Measurements from ENCODE around the gene WBP2NL.

WBP2NL gene

GRCh38 chr22:41969110-41969646, 29.4 kb upstream of the WBP2NL start, which contains the start of gene SEPTIN3:
Gene SEPTIN3, plus strand, starts transcription at chr22:41969443. Its CDS starts 2,050 bp downstream, at chr22:41971493.
- no peak for DNase-seq (ENCODE audit: low spot score in 2 of 2)
- no peak within 1 kb of the TSS for H3K4me3 Mint-ChIP-seq
- H3K27ac Mint-ChIP-seq (ENCODE audit: low read depth): no peak within 1 kb of the TSS
- no peaks in the 10 kb centered on the region for H3K36me3 Mint-ChIP-seq (ENCODE audit: insufficient read depth)
- no peaks in the 10 kb centered on the region for H3K9me3 Mint-ChIP-seq
- no peak for ATAC-seq (replicated peaks; ENCODE audit: extremely low read depth, poor library complexity, severe bottlenecking)
- no peaks in the 10 kb centered on the region for H3K4me1 Mint-ChIP-seq
- H3K27me3 Mint-ChIP-seq: peaks cover 30% of the 10 kb centered on the region

DNA sequence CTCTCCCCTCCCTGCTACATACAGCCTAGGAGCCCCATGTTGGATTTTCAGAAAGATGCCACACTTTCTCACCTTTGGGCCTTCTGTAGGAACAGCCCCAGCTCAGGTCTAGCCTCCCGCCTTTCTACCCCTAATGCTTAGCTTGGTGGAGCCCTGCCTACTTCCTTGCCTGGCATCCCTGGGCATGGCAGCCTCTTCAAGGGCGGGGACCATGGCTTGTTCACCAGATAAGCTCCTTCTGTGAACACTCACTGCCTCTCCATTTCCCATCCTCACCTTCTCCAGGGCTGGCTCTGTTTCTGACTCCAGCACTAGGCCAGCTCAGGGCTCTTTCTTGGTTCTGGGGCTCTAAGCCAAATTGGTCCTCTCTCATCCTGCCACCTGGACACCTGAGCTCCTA, 28.0 kb upstream of the WBP2NL start:
- DNase-seq (ENCODE audit: low spot score in 2 of 2) (no peak), ATAC-seq (replicated peaks; ENCODE audit: extremely low read depth, poor library complexity, severe bottlenecking) (no peak)
- Mint-ChIP-seq H3K4me1 (peaks cover 3% of the 10 kb centered on the region), H3K27ac (ENCODE audit: low read depth) (no peak overlapping the region), H3K4me3 (no peak overlapping the region), H3K36me3 (ENCODE audit: insufficient read depth) (no peaks in the 10 kb centered on the region), H3K9me3 (no peaks in the 10 kb centered on the region), H3K27me3 (peaks cover 37% of the 10 kb centered on the region)

DNA sequence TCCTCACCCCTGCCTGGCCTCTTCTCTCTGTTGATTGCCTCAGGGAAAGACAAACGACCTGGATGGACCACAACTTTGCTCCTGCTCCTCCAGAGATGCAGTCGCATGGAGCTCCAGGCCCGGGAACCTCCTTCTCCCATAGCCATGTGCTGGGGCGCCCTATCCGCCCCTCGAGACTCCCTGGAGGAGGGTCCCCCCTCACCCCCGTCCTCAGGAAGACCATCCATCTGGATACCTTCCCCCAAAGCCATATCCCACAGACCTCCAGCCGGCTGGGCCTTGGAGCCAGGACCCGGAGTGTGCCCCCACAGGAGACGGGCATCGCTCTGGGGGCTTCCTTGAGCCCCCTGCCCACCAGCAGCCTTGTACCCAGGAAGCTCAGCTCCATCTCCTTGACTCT, 27.2 kb upstream of the WBP2NL start:
- ATAC-seq (replicated peaks; ENCODE audit: extremely low read depth, poor library complexity, severe bottlenecking) (no peak), DNase-seq (ENCODE audit: low spot score in 2 of 2) (no peak)
- Mint-ChIP-seq H3K9me3 (no peaks in the 10 kb centered on the region), H3K27ac (ENCODE audit: low read depth) (no peak overlapping the region), H3K36me3 (ENCODE audit: insufficient read depth) (peaks cover 2% of the 10 kb centered on the region), H3K4me3 (no peak overlapping the region), H3K27me3 (peaks cover 45% of the 10 kb centered on the region), H3K4me1 (peaks cover 10% of the 10 kb centered on the region)

- Mint-ChIP-seq H3K27me3 (peaks cover 71% of the 10 kb centered on the region), H3K27ac (ENCODE audit: low read depth) (no peak overlapping the region)
- no peak for ATAC-seq (replicated peaks; ENCODE audit: extremely low read depth, poor library complexity, severe bottlenecking)
These were observed 23.8 kb upstream of the WBP2NL start for GRCh38 chr22:41974691-41975290.

GRCh38 chr22:41975299-41976069, 23.1 kb upstream of the WBP2NL start:
- peaks cover 15% of the 10 kb centered on the region for H3K4me1 Mint-ChIP-seq
- DNase-seq (ENCODE audit: low spot score in 2 of 2): no peak
- H3K27ac Mint-ChIP-seq (ENCODE audit: low read depth): no peak overlapping the region
- H3K36me3 Mint-ChIP-seq (ENCODE audit: insufficient read depth): peaks cover 2% of the 10 kb centered on the region
- H3K9me3 Mint-ChIP-seq: no peaks in the 10 kb centered on the region
- H3K4me3 Mint-ChIP-seq: peak overlapping the region; percentile 51
- ATAC-seq (replicated peaks; ENCODE audit: extremely low read depth, poor library complexity, severe bottlenecking): no peak
- peaks cover 71% of the 10 kb centered on the region for H3K27me3 Mint-ChIP-seq

More at GRCh38 chr22:41974691-41975290, 23.8 kb upstream of the WBP2NL start:
- Mint-ChIP-seq H3K9me3 (no peaks in the 10 kb centered on the region), H3K4me1 (peaks cover 15% of the 10 kb centered on the region), H3K4me3 (no peak overlapping the region), H3K36me3 (ENCODE audit: insufficient read depth) (peaks cover 2% of the 10 kb centered on the region)
- no peak for DNase-seq (ENCODE audit: low spot score in 2 of 2)

DNA sequence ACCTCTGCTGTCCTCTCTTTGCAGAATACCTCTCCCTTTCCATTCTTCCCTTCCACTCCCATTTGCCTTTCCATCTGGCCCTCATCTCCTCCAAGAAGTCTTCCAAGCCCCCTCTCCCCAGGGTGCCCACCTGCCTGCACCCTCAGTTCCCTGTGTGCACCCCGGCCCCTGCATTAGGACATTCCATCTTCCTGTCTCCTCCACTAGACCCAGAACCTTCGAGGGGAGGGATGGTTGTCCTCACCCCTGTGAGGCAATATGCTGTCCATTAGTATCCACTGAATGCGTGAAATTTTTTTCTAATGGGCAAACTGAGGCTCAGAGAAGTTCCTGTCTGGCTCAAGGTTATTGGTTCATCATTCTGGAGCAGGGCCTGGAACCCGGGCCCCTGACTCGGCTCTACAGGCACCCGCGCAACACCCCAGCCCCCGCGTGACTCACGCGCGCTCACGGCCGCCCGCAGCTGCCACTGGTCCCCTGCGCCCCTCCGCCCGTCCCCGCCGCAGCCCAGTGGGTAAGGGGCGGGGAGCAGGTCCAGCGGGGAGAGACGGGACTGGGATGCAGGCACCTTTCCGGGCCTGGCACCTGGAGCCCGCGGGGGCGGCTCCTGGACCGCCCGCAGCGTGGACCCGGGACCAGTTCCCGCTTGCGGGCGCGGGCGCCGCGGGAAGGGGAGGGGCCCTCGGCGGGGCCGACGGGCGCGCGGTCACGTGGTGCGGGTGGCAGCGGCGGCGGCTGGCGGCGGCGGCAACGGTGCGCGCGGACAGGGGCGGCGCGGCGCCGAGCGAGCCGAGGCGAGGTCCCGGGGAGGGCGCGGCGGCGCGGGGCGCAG, 22.3 kb upstream of the WBP2NL start:
- peaks cover 2% of the 10 kb centered on the region for H3K36me3 Mint-ChIP-seq (ENCODE audit: insufficient read depth)
- peaks cover 15% of the 10 kb centered on the region for H3K4me1 Mint-ChIP-seq
- H3K4me3 Mint-ChIP-seq: peak overlapping the region; percentile 51
- ATAC-seq (replicated peaks; ENCODE audit: extremely low read depth, poor library complexity, severe bottlenecking) (peak; percentile 68), DNase-seq (ENCODE audit: low spot score in 2 of 2) (no peak)
- no peak overlapping the region for H3K27ac Mint-ChIP-seq (ENCODE audit: low read depth)
- peaks cover 63% of the 10 kb centered on the region for H3K27me3 Mint-ChIP-seq
- no peaks in the 10 kb centered on the region for H3K9me3 Mint-ChIP-seq

- Mint-ChIP-seq H3K27ac (ENCODE audit: low read depth) (no peak overlapping the region), H3K36me3 (ENCODE audit: insufficient read depth) (peaks cover 2% of the 10 kb centered on the region), H3K9me3 (no peaks in the 10 kb centered on the region), H3K4me3 (peak overlapping the region; percentile 50), H3K4me1 (peaks cover 15% of the 10 kb centered on the region), H3K27me3 (peaks cover 55% of the 10 kb centered on the region)
- no peak for DNase-seq (ENCODE audit: low spot score in 2 of 2)
- no peak for ATAC-seq (replicated peaks; ENCODE audit: extremely low read depth, poor library complexity, severe bottlenecking)
These were observed 21.5 kb upstream of the WBP2NL start for GRCh38 chr22:41976961-41977566.

GRCh38 chr22:41978732-41979131, 19.9 kb upstream of the WBP2NL start:
- Mint-ChIP-seq H3K27me3 (peaks cover 41% of the 10 kb centered on the region), H3K36me3 (ENCODE audit: insufficient read depth) (peaks cover 2% of the 10 kb centered on the region)

DNA sequence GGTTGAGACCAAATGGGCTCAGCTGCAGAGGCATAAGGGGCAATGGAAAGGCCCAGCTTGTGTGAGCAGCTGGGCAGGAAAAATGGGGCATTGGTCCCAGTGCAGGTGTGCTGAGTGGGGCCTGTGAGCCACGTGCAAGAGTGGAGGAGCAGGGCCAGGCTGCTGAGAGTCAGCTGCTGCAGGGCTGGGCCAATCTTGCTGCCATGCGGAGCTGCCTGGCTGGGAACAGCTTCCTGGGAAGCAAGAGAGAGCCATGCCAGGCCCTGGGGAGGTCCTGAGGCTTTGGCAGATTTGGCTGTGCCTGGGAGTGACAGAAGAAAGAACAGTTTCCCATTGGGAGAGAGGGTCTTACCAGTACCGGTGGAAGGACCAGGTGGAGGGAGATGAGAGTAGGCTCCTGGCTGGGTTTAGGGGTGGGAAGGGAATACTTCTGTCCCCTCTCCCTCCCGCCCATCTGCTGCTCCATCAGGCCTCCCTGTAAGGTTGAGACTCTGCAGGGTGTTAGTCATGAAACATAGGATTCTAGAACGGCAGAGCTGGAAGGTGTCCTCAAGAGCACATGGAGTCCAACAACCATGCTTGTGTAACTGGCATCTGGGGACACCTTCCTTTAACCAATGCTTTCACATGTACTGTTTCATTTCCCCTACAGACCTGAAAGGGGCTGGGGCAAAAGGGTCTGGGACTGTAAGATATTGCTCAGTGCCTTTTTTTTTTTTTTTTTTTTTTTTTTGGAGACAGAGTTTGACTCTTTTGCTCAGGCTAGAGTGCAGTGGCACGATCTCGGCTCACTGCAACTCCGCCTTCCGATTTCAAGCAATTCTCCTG, 19.0 kb upstream of the WBP2NL start:
- no peak overlapping the region for H3K27ac Mint-ChIP-seq (ENCODE audit: low read depth)
- no peak overlapping the region for H3K4me3 Mint-ChIP-seq
- H3K4me1 Mint-ChIP-seq: peaks cover 15% of the 10 kb centered on the region
- peaks cover 41% of the 10 kb centered on the region for H3K27me3 Mint-ChIP-seq
- no peak for DNase-seq (ENCODE audit: low spot score in 2 of 2)
- H3K9me3 Mint-ChIP-seq: no peaks in the 10 kb centered on the region
- H3K36me3 Mint-ChIP-seq (ENCODE audit: insufficient read depth): peaks cover 2% of the 10 kb centered on the region
- no peak for ATAC-seq (replicated peaks; ENCODE audit: extremely low read depth, poor library complexity, severe bottlenecking)

More at GRCh38 chr22:41978732-41979131, 19.9 kb upstream of the WBP2NL start:
- ATAC-seq (replicated peaks; ENCODE audit: extremely low read depth, poor library complexity, severe bottlenecking): no peak
- H3K4me1 Mint-ChIP-seq: peaks cover 15% of the 10 kb centered on the region
- no peaks in the 10 kb centered on the region for H3K9me3 Mint-ChIP-seq
- DNase-seq (ENCODE audit: low spot score in 2 of 2): no peak
- no peak overlapping the region for H3K4me3 Mint-ChIP-seq
- H3K27ac Mint-ChIP-seq (ENCODE audit: low read depth): no peak overlapping the region

DNA sequence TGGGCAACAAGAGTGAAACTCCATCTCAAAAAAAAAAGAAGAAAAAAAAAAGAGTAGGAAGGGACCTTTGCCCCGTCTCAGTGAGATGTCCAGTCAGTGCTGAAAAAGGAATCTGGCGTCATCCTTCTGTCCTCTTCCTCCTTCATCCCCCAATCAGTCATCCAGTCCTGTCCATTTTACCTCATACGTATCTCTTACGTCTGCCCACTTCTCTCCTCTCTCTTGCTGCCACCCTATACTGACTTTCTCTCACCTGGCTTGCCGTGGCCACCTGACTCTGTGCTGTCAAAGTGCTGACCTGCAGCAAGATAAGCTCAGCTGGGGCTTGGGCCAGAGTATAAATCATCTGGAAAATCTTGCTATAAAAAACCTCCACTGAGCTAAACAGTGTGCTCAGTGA, 15.7 kb upstream of the WBP2NL start:
- H3K4me1 Mint-ChIP-seq: no peaks in the 10 kb centered on the region
- H3K36me3 Mint-ChIP-seq (ENCODE audit: insufficient read depth): peaks cover 2% of the 10 kb centered on the region
- ATAC-seq (replicated peaks; ENCODE audit: extremely low read depth, poor library complexity, severe bottlenecking): no peak
- no peaks in the 10 kb centered on the region for H3K9me3 Mint-ChIP-seq
- H3K27ac Mint-ChIP-seq (ENCODE audit: low read depth): no peak overlapping the region
- DNase-seq (ENCODE audit: low spot score in 2 of 2): no peak
- peaks cover 19% of the 10 kb centered on the region for H3K27me3 Mint-ChIP-seq
- no peak overlapping the region for H3K4me3 Mint-ChIP-seq

GRCh38 chr22:41983513-41984405, 14.8 kb upstream of the WBP2NL start:
- Mint-ChIP-seq H3K4me3 (no peak overlapping the region), H3K4me1 (no peaks in the 10 kb centered on the region), H3K9me3 (no peaks in the 10 kb centered on the region), H3K27ac (ENCODE audit: low read depth) (no peak overlapping the region), H3K27me3 (peaks cover 19% of the 10 kb centered on the region), H3K36me3 (ENCODE audit: insufficient read depth) (peaks cover 2% of the 10 kb centered on the region)
- DNase-seq (ENCODE audit: low spot score in 2 of 2): no peak
- ATAC-seq (replicated peaks; ENCODE audit: extremely low read depth, poor library complexity, severe bottlenecking): no peak
